Germinal center (tissue), 1 donor: ENCODE data around the gene CCDC117.
A peak's percentile ranks its signal among the peaks of the same experiment; 100 is the strongest.

ENCODE experiments used
- DNase-seq: peaks from one replicate; pipeline ENCODE4 v3.0.0; 2012; ENCODE audit warnings: mixed read lengths, low spot score

Gene CCDC117

DNA sequence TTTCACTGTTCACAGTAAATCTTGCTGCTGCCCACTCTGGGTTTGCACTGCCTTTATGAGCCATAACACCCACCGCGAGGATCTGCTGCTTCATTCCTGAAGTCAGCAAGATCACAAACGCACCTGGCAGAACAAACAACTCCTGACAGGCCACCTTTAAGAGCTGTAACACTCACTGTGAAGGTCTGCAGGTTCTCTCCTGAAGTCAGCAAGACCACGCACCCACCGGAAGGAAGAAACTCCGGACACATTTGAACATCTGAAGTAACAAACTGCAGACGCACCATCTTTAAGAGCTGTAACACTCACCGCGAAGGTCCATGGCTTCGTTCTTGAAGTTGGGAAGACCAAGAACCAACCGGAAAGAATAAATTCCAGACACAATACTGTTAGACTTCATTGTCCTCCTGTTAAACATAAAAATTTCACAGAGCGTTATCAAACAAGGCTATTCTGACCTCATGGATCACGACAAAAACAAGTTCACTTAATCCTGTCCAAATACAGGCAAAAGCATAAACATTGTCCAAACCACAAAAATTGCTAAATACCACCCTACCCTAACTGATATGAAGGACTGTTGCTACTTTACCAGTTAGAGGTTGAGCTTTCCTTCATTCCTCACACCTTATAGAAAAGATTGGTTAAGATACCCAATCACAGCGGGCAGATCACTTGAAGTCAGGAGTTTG lies 3.0 kb upstream of the CCDC117 start:
- no peak for DNase-seq

DNA sequence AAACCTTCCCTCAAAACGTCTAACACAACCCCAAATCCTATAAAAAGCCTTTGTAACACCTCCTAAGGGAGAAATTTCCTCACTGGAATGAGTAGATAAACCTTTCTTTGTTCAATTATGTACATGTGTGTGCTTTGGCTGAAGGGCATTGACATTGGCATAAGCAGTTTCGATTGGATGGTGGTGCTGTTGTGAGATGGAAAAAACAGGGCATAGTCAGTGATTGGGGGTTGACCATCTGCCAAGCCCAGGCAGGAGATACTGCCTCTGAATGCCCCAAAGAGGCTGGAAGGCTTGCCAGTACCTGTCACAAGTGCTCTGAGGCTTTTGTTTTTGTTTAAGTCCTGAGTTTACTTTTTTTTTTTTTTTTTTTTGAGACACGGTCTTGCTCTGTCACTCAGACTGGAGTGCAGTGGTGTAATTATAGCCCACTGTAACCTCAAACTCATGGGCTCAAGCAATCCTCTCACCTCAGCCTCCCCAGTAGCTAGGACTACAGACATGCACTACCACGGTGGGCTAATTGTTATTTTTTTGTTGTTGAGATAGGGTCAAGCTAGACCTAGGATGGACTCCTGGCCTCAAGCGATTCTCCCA lies 1.2 kb upstream of the CCDC117 start:
- DNase-seq: no peak

DNA sequence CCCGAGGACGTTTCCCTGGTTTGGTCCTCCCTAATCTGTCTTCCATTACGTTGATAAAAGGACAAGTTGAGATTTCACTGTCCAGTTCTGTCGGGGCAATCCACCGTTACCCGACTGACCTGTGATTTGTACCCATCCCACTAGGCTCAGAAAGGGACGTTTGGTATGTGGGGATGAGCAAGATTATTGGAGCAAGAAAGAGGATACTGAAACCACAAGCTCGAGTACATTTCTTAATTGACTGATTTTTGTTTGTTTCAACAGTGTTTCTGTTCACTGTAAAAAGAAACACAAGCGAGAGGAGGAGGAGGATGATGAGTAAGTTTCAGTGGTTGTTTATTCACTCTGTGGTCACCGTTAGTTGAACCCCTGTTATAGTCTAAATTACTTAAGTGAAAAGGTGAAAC lies 969 bp downstream of the CCDC117 start:
- peak; percentile 45 for DNase-seq

DNA sequence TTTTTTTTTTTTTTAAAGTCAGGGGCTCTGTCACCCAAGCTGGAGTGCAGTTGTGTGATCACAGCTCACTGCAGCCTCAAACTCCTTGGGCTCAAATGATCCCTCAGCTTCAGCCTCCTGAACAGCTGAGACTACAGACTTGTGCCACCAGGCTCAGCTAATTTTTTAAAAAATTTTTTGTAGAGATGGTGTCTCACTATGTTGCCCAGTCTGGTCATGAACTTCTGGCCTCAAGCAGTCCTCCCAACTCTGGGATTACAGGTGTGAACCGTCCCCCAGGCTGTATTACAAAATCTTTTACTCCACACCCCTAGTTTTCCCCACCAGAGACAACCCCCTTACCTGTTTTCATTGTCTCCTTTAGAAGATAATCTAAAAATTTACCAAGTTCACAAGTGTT lies 1.9 kb downstream of the CCDC117 start:
- no peak for DNase-seq

DNA sequence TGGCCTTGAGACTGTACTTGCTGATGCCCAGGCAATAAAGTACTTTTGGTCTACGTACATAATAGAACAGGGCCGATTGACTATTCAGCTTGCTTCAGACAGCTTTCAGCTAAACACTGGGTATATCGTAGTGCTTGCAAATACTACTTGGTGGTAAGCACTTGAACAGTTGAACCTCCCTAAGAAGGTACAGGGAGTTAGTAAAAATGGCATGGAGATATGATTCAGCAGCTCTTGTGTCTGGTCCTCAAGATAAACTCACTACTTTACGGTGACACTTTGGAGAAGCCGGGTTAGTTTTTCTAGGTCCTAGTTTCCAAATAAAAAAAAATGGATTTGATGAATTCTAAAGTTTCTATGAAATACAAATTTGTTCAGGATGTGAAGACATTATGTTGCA lies 7.3 kb downstream of the CCDC117 start:
- no peak for DNase-seq

DNA sequence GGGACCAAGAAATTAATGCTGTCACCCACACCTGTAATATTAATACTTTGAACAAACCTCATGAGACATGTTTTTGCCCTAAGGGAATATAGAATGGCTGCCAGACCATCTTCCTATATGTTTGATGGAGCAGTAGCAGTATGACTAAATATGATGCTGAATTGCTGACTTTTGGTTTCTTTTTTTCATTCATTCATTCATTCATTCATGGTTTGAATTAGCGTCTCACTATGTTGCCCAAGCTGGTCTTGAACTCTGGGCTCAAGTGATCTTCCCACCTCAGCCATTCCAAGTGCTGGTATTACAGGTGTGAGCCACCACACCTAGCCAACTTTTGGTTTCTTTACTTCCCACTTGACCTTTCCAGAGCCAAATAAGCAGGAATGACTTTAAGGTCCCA lies 7.8 kb downstream of the CCDC117 start:
- DNase-seq: no peak

DNA sequence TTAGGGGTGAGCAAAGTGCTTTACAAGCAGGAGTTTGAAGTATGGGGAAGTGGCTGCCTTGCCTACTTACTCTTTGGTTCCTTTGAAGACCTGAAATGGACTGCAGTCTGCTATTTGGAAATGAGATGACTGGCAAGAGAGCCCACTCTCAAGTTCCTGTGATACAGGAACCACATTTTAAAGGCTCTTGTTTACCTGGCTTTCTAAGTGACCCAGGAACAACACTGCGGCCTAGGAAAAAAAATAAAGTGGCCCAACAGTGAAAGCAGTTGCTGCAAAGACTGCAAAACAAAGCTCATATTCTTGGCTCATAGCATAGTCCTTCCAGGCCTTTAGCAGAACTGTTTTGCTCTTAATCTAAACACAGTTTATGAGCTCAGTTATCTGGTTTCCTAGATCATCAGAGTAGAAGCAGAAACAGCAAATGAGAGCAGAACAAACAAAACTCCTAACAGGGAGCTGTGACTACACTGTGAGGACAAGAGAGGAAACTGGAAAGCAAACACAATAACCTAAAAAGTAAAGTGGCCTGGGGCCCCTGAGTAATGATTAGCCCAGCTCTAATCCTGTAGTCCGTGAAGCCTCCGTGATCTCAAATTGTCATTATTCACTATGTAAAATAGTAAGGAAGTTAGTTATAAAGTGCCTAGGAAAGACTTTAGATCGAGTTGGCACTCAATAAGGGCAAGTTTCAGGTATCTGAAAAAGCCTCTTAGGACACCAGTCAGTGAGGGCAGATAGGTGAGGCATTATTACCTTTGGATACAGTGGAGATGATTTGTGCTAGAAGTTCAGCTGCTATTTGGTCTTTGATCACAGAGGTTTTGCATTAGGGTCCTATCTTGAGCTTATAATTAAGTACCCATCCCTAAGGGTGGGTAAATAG lies 11.5 kb downstream of the CCDC117 start:
- DNase-seq: no peak

DNA sequence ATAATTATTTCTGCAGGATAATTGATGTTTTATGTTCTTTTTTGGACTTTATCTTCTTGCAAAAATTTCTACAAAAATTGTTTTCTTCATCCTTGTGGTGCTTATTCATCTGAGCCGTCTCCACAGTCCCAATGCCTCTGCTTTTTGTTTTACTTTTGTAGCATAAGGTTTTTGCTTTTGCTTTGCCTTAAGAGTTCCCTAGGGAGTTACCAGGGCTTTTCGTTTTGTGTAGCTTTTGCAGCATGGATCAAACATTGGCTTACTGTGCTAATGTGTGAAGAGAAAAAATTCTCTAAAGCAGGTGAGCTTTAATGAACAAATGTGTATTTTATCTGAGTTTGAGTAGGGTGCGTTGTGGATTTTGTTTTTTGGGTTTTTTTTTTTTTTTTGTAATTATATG lies 16.1 kb downstream of the CCDC117 start:
- DNase-seq: no peak

DNA sequence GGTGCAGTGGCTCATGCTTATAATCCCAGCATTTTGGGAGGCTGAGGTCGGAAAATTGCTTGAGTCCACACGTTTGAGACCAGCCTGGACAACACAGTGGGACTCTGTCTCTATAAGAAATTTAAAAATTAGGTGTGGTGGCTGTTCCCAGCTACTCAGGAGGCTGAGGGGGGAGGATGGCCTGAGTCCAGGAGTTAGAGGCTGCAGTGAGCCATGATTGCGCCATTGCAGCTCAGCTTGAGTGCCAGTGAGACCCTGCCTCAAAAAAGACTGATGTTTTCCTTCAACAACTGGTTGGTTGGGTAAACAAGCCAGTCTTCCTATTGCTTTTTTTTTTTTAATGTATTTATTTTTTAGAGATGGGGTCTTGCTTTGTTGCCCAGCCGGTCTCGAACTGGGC lies 18.6 kb downstream of the CCDC117 start:
- no peak for DNase-seq

DNA sequence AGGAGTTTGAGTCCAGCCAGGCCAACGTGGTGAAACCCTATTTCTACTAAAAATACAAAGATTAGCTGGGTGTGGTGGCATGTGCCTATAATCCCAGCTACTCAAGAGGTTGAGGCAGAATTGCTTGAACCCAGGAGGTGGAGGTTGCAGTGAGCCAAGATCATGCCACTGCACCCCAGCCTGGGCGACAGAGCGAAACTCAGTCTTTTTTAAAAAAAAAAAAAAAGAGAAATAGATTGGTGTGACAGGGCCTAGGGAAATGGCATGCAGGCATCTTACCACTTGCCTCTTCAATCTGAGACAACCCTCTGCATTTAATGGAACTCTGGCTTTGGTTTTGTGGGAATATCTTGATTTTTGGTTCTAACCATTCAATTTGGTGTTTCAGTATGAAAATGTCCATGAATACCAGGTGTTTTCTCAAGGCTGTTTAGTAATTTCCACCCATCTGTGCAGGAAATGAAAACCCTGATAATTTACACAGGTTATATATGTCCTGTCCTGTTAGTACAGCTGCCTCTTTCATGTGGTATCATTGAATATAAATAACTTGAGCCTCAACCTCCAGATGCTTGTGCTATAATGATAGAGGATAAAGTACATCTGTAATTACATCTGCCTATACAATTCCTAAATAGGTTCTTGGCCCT lies 19.5 kb downstream of the CCDC117 start:
- DNase-seq: peak; percentile 63

DNA sequence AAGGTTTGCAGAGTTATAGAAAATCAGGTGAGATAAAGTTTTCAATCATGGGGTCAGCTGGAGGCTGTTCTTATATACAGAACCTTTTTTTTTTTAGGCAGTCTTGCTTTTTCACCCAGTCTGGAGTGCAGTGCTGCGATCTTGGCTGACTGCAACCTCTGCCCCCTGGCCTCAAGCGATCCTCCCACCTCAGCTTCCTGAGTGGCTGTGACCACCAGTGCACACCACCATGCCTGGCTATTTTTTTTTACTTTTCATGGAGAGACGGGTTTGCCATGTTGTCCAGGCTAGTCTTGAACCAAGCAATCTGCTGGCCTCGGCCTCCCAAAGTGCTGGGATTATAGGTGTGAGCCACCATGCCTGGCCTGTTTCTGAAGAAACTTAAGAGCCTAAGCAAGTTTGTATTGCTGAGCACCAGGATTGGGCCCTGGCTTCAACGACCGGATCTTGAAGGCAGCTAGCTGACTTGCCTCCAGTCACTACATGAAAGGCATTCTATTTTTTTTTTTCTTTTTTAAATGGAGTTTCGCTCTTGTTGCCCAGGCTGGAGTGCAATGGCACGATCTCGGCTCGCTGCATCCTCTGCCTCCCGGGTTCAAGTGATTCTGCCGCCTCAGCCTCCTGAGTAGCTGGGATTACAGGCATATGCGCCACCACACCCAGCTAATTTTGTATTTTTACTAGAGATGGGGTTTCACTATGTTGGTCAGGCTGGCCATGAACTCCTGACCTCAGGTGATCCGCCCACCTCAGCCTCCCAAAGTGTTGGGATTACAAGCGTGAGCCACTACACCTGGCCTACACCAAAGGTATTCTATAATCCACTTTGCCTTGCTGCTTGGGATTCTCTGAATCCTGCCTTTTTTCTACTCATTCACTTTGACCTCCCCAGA lies 20.2 kb downstream of the CCDC117 start:
- no peak for DNase-seq

DNA sequence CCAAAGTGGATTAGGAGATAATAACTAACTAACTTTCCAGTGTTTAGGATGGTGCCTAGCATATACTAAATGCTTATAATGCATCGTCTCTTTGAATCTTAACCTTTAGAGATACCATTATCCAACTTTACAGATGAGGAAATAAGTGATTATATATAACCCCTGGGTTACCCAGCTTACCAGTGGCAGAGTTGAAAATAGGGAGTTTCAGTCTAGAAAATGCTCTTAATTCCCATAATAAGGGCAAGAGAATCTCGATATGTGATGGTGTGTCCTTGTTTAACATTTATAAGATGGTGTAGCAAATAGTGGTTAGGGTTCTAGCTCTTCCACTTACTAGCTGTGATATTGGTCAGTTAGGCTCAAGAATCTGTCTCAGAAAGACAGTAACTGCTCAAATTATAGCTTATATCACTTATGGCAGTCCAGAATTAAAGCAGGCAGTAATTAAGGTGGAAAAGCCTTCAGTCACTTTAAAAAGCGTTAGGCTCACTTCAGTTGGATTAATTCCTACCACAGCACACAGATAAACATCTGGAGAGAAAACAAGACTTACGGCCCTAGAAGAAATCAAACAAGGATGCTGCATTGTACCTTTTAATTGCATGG lies 21.6 kb downstream of the CCDC117 start:
- DNase-seq: no peak

DNA sequence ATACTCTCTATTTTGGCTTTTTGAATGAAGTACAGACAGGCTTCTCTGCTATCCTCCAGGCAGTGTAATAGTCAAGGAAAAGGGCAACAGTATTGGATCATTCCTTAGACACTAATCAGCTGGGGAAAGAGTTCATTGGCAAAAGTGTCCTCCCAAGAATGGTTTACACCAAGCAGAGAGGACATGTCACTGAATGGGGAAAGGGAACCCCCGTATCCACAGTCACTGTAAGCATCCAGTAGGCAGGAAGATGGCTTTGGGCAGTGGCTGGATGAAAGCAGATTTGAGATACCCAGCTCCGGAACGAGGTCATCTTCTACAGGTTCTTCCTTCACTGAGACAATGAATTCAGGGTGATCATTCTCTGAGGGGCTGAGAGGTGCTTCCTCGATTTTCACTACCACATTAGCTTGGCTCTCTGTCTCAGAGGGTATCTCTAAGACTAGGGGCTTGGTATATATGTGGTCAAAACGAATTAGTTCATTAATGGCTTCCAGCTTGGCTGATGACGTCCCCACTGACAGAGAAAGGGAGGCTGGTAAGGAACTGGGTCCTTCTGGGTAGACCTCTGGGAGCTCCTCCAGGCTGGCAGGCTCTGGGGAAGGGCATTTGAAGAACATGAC lies 22.7 kb downstream of the CCDC117 start:
- no peak for DNase-seq

DNA sequence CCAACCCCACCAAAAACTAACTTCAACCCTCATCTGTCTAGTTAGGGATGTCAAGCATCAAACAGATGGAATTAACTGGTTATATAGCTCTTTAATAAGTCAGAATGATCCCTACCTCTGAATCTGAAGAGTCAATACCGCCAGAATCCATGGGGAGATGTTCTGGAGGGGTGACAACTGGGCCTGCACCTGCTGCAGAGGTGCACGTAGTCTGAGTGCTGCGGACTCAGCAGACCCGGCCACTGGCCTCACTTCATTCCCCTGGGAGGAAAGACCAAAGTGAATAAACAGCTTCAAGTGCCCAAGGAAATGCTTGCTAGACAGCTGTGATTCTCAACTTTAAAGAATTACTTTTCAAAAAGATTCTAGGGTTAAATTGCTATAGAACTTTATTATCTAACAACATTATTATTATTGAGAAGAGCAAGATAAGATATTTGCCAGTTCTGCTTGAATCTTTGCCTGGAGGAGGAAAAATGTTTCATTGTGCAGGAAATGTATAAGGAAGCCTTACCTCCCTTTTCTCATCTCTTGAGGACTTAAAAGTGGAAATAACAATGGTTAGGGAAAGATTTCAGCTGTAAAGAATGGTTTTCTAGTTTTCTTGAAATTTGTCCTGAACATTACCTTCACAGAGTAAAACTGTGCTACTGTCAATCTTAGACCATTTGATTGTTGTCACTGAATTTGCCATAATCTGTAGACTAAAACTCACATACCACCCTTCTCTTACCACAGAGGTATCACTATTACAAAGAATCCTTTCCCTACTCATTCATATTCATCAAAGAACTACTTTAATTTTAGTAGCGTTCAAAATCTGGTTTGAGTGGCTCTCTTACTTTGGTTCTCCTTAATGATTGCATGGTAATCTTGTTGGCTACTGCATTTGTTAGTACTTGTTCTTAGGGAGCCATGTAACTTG lies 23.7 kb downstream of the CCDC117 start:
- no peak for DNase-seq

DNA sequence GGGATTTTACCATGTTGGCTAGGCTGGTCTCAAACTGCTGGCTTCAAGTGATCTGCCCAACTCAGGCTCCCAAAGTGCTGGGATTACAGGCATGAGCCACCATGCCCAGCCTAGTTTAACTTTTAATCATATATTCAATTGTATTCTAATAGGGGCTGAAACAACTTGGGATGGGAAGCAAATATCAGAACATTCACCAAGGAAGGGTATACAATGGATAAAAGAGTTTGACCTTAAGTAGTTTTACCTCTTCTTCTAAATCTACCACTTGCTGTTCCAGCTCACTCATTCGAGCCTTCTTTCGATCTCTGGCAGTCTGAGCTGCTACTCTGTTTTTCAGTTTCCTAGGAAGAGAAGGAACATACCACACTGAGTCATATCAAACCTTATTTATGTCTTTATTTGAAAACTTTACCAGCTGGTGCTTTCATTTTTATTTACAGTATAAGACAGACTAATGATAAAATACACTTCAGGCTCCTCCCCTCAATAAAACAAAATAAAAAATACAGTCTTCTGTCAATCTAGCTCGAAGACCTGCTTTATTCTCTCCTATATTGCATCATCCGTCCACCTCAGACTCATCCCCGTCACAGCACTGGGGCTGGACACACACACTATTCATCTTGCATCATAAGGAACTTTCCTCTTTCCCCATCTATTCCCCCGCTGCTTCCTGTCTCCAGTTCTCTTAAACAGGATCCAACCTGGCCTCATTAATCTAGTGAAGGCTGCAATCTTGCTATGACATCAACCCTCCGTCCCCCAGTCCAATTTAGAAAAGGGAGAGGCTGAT lies 26.5 kb downstream of the CCDC117 start:
- DNase-seq: peak; percentile 25

DNA sequence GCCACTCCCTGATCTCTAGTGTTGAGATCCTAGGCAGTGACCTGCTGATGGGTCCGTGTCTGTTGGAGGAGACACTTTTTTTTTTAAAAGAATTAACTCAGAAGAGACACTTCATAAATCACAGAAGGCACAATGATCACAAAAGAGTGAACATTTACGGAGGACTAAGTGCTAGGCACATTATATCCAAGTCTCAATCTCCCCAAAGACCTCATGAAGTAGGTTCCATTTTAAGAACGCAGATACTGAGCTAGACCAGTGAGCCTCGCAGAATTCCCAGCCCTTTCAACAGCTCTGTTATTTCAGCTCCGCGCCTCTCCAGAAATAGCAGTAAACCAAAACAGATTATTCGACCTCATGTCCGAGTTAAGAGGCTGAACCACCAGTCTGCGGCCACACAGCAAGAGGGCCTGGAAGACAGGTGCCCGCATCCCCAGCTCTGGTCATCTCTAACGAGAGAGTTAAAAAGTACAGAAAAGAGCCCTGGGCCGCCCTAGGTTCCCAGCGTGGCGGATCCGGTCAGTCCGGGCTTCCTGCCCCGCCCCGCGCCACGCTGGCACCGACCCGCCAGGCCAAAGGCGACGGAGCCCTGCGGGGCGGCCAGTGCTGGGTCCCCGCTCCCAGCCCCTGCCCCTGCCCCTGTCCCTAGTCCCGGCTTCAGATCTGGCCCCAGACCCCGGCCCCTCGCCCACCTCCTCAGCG lies 27.3 kb downstream of the CCDC117 start:
- DNase-seq: peak; percentile 56

DNA sequence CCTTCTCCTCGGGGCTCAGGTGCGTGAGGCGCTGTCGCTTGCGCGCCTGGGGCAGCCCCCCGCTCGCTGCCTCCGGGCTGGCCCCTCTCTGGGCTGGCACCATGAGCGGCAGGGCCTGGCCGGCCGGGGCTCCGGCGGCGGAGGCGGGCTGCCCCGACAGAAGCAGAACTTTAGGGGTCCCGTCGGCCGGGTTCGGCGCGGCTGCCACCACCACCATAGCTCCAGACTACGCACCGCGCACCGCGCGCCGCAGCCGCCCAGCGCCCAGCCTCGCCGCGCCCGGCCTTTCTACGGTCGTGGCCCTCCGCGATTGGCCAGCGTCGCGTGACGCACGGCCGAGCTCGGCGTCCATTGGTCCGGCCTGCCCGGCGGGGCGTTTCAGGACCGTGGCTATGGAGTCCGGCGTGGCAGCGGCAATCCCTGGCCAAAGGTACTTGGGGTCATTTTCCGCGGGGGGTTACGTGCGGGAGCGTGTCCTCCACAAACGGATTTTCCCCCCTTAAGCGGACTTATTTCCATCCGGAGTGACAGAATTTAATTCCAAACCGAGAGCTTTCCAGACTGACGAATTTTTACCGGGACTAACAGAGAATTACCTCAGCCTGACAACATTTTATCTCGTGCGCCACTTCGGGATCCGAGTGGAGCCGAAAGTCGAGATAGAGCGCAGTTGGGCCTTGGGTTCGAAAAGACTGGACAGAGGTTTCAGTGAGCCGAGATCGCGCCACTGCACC lies 28.0 kb downstream of the CCDC117 start, which contains the start of gene XBP1:
Gene XBP1 (minus strand): TSS at position 262 of the 734 bp plus-strand sequence.
- peak; percentile 98 for DNase-seq
